ENCODE data around the gene CPE.

The CPE gene

DNA sequence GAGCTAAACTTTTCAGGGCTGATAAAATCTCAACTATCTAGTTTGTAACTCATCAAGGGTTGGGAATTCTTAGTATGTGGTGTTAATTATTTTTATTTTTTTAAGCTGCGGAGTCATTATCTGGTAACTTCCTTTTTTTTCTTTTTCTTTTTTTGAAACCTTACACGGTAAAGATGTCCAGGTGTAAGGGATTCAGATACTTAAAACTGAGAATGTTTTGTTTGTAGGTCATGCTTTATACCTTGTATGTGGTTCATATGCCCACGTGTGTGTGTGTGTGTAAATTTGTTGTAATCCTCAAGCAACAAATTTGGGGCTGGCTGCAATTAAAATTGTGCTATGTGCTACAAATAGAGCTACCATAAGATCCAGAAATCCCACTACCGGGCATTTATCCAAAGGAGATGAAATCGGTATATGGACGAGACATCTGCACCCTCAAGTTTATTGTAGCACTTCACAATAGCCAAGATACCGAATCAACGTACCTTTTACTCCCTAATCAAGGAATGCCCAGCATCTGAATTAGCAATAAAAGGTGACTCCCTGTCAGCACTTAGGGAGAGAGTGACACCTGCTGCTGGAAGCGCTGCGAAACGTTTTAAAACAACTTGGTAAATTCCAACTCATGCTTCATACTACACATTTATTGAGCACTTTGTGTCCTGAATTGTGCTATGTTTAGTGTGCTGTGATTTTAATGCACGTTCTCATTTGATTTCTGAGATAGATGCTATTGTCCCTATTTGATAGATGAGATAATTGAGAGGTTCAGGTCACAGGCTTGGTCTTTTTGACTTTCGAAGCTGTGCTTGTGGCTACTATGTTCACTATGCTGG is 35.2 kb upstream of the CPE start:
- no peaks in the 10 kb centered on the region for H3K4me1 ChIP-seq
- no peak overlapping the region for H3K27ac ChIP-seq
- no peak overlapping the region for H3K9ac ChIP-seq
- H3K4me3 ChIP-seq, result no peak overlapping the region
- H4K20me1 ChIP-seq, result no peaks in the 10 kb centered on the region; the same call in 1 of the 2 replicates
- no peak overlapping the region for H3K4me2 ChIP-seq
- peaks cover 40% of the 10 kb centered on the region for H3K36me3 ChIP-seq
- TF ChIP-seq Cebpa-rat (IDR thresholded peaks at IDR 0.05), result no peak
- H3K27me3 ChIP-seq, result no peaks in the 10 kb centered on the region
- H3K9me3 ChIP-seq, result no peaks in the 10 kb centered on the region

DNA sequence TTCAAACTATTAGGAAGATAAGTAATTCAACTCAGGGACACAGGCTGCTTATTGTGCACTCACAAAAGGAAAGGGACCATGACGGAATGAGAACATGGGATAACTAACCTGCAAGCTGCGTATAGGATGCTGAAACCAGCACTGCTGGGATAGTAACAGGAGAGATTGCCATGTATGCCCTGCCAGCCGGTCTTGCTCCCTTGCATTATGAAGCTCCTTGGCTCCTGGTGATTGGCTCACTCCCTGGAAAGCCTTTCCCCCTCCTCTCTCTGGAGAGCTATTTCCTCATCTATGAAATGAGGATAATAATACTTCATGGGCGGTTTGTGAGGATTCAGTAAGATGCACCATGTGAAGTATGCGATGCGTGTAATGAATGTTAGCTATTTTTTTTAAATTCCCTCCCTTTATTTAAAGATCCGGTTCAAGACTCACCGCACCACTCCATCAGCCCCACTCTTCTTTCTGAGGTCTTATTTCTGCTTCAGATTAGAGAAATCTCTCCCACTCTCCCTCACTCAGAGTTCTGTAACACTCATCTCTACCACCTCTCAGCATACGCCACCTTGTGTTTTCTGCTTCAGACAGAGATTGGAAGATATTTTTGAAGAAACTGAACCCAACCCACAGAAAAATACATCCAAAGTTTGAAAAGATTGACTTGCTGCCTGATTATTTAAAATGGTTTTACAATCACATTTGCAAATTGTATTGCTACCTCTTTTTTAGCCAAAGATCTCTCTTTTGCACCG is 33.0 kb upstream of the CPE start:
- Histone ChIP-seq H3K9me3 (no peaks in the 10 kb centered on the region), H3K4me2 (no peak overlapping the region), H3K4me1 (no peaks in the 10 kb centered on the region), H3K27ac (no peak overlapping the region), H3K9ac (no peak overlapping the region), H3K27me3 (no peaks in the 10 kb centered on the region), H4K20me1 (no peaks in the 10 kb centered on the region; the same call in 1 of the 2 replicates), H3K36me3 (peaks cover 22% of the 10 kb centered on the region), H3K4me3 (no peak overlapping the region)
- TF ChIP-seq Cebpa-rat (IDR thresholded peaks at IDR 0.05), result no peak

DNA sequence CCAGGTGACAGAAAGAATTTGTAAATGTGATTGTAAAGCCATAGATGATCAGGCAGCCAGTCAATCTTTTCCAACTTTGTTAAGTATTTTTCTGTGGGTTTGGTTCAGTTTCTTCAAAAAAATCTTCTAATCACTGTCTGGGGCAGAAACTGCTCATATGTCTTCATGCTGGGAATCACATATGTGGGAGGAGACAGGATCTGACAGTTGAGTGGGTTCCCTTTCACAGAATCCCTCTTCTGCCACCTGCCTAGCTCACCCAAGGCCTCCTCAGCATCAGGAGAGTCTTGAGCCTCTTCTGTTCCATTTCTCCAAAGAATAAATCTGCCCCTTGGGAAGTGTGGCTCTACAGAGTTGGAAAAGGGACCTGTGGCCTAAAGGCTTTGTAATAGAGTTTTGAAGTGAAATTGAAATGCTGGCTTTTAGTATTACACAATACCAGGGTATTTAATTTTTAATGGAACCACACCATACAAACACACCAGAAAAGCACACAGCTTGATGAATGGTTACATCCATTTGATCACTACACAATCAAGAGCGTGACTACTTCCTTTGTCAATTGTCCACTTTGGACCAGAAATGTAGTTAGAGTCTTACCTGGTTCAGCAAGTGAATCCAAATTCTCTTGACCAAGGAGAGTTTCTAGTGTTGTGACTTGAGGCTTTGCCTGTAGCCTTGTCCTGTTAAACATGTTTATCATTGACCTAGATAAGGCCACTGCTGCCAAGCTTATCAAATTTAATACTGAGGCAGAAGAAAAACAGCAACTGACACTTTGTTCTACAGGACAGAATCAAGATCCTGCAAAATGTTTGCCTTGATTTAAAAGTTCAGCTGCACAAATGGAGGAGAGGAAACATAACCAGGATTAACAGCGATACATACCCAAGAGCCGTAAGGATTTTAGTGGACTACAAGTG is 30.9 kb upstream of the CPE start:
- no peak overlapping the region for H3K4me3 ChIP-seq
- no peaks in the 10 kb centered on the region for H3K9me3 ChIP-seq
- H3K36me3 ChIP-seq, result 0 out of 2 replicates have a peak, but pooled peaks cover 7% of the 10 kb centered on the region
- H3K9ac ChIP-seq, result no peak overlapping the region
- no peak for TF ChIP-seq Cebpa-rat (IDR thresholded peaks at IDR 0.05)
- H3K4me1 ChIP-seq, result peaks cover 7% of the 10 kb centered on the region; the same call in 1 of the 2 replicates
- H3K27ac ChIP-seq, result no peak overlapping the region
- H3K4me2 ChIP-seq, result no peak overlapping the region
- H4K20me1 ChIP-seq, result no peaks in the 10 kb centered on the region
- H3K27me3 ChIP-seq, result no peaks in the 10 kb centered on the region

DNA sequence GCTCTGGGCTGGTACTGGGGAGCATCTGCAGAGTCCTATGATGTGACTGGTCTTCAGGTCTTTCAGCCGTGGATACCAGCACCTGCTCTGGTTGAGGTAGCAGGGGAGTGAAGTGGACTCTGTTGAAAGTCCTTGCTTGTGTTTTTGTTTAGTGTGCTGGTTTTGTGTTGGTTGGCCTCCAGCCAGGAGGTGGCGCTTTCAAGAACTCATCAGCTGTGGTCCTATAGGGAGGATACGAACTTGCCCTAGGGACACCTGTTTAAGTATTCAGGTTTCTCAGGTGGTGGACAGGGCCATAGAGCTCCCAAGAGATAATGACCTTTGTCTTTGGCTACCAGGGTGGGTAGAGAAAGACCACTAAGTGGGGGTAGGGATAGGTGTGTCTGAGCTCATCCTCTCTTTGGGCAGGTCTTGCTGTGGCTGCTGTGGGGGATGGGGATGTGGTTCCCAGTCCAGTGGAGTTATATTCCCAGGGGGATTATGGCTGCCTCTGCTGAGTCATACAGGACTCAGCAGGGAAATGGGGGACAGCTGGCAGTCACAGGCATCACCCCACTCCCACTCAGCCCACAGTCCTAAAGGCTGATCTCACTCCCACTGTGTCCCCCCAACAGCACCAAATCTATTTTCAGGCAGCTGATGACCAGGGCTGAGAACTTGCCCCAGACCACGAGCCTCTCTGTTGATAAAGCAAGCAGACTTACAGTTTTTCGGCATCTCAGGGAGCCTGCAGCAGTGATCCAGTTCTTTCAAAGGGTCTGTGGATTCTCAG is 27.3 kb upstream of the CPE start:
- H3K9ac ChIP-seq, result no peak overlapping the region
- H3K27me3 ChIP-seq, result no peaks in the 10 kb centered on the region
- no peak overlapping the region for H3K27ac ChIP-seq
- no peak overlapping the region for H3K4me2 ChIP-seq
- peaks cover 8% of the 10 kb centered on the region; the same call in 1 of the 2 replicates for H3K9me3 ChIP-seq
- no peaks in the 10 kb centered on the region for H3K36me3 ChIP-seq
- no peaks in the 10 kb centered on the region for H4K20me1 ChIP-seq
- no peak overlapping the region for H3K4me3 ChIP-seq
- TF ChIP-seq Cebpa-rat (IDR thresholded peaks at IDR 0.05), result no peak
- peaks cover 7% of the 10 kb centered on the region; the same call in 1 of the 2 replicates for H3K4me1 ChIP-seq

DNA sequence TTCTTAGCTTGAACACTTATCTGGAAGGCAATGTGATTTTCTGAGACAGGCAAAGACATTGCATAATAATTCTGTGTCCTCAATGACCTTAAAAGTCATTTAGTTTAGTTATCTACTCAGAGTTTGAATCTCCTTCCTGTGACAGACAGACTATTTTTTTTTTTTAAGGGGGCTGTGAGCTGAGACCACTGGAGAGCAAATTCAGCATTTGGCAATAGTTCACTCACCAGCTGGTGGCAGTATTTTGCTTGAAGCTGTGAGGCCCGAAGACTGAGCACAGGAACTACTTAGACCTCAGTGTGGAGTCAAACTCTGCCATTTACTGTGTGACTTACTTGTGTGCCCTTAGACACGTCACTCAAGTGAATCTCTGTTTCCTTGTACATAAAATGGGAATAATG is 22.9 kb upstream of the CPE start:
- peaks cover 7% of the 10 kb centered on the region; the same call in 1 of the 2 replicates for H3K4me1 ChIP-seq
- H3K36me3 ChIP-seq, result no peaks in the 10 kb centered on the region
- H3K27me3 ChIP-seq, result no peaks in the 10 kb centered on the region
- no peak overlapping the region for H3K27ac ChIP-seq
- H3K9me3 ChIP-seq, result peaks cover 8% of the 10 kb centered on the region; the same call in 1 of the 2 replicates
- TF ChIP-seq Cebpa-rat (IDR thresholded peaks at IDR 0.05), result no peak
- H3K9ac ChIP-seq, result no peak overlapping the region
- no peak overlapping the region for H3K4me3 ChIP-seq
- no peak overlapping the region for H3K4me2 ChIP-seq
- no peaks in the 10 kb centered on the region for H4K20me1 ChIP-seq

DNA sequence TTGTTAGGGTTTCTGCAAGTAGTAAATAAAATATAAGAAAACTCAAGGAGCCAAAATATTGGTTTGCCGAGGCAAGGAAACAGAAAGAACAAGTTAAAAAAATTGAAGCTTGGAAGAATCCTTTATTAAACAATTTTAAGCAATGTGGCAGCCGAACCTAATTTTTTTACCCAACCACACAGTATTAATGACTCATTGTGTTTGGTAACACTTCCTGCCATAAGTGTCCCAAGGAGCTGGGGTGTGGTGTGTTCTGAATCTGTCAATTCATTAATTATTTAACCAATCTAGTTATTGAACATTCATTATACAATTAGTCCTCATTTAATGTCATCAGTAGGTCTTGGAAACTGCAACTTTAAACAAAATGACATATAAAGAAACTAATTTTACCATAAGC is 19.3 kb upstream of the CPE start:
- no peak for TF ChIP-seq Cebpa-rat (IDR thresholded peaks at IDR 0.05)
- Histone ChIP-seq H3K9ac (no peak overlapping the region), H3K4me2 (no peak overlapping the region), H3K9me3 (no peaks in the 10 kb centered on the region), H3K4me1 (no peaks in the 10 kb centered on the region), H4K20me1 (no peaks in the 10 kb centered on the region), H3K36me3 (no peaks in the 10 kb centered on the region), H3K4me3 (no peak overlapping the region), H3K27me3 (no peaks in the 10 kb centered on the region), H3K27ac (no peak overlapping the region)

DNA sequence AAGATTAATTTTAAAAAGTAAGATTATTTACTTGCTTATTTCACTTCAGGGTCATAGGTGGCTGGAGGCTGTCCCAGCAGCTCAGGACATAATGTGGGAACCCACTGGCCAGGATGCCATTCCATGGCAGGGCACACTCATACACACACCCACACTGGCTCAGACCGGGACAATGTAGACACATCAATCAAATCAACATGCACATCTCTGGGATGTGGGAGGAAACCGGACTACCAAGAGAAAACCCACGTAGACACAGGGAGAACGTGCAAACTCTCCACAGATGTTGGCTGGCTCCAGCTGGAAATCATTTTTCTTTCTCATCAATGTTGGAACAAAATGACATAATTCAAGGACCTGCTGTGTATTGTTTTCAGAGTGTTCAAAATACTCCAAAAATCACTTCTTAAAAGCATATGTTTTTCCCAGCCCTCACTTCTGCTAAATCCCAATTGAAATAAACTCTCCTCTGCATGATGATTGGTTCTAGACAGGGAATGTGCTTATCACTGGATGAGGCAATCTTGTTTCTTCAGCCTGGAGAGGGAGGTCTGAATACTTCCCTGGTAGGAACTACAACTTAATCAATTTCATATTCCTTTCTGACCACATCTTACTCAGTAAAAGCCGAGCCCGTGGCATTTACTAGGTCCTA is 18.6 kb upstream of the CPE start:
- no peaks in the 10 kb centered on the region for H4K20me1 ChIP-seq
- H3K9ac ChIP-seq, result no peak overlapping the region
- H3K27ac ChIP-seq, result no peak overlapping the region
- H3K27me3 ChIP-seq, result no peaks in the 10 kb centered on the region
- H3K4me3 ChIP-seq, result no peak overlapping the region
- H3K4me1 ChIP-seq, result no peaks in the 10 kb centered on the region
- TF ChIP-seq Cebpa-rat (IDR thresholded peaks at IDR 0.05), result no peak
- H3K36me3 ChIP-seq, result no peaks in the 10 kb centered on the region
- H3K9me3 ChIP-seq, result no peaks in the 10 kb centered on the region
- no peak overlapping the region for H3K4me2 ChIP-seq

DNA sequence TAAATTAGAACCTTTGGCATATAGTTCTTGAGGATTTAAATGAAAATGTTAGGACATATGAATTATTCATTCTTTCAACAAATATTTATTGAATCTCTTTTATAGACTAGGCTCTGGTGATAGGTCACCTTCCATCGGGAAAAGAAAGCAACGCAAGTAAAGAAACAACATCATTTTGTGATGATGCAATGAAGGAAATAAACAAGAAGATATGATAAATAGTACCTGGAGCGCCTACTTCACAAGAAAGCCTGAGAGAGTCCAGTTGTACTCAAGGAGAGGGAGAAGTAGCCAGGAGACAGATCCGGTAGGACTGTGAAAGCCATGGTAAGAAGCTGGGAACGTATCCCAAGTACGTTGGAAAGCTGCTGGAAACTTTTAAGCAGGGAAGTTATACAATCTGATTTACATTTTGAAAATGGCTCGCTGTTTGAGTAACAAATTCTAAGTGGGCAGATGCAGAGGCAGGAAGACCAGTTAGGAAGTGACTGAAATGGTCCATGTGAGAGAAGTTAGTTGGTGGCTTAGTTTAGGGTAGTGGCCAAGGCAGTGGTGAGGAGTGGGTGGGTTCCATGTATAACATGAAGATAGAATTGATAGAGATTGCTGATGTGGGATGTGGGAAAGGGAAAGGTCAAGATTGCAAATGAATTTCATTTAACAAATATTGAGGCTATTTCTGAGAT is 17.7 kb upstream of the CPE start:
- TF ChIP-seq Cebpa-rat (IDR thresholded peaks at IDR 0.05), result no peak
- H3K4me1 ChIP-seq, result no peaks in the 10 kb centered on the region
- no peak overlapping the region for H3K27ac ChIP-seq
- no peaks in the 10 kb centered on the region for H3K36me3 ChIP-seq
- H4K20me1 ChIP-seq, result no peaks in the 10 kb centered on the region
- H3K4me3 ChIP-seq, result no peak overlapping the region
- H3K9ac ChIP-seq, result no peak overlapping the region
- H3K9me3 ChIP-seq, result no peaks in the 10 kb centered on the region
- H3K27me3 ChIP-seq, result no peaks in the 10 kb centered on the region
- no peak overlapping the region for H3K4me2 ChIP-seq
